Epithelial cell of esophagus (primary cell): Measurements from ENCODE around the gene KLHDC8A.

Experiments
- DNase-seq: peaks from one replicate; pipeline ENCODE4 v3.0.0; 2010; ENCODE audit warnings: low read depth
- H3K4me3 ChIP-seq: 2 replicates; pipeline ENCODE4 v1.5.1; 2011; ENCODE audit warnings: mild to moderate bottlenecking, low read length, control low read depth
- CTCF ChIP-seq: IDR thresholded peaks from 2 replicates; pipeline ENCODE4 v1.5.1; 2011; ENCODE audit warnings: low read depth, mild to moderate bottlenecking, low read length, control low read depth, inconsistent platforms; ENCODE audit not compliant: insufficient read depth; ENCODE audit errors: missing control alignments

Gene KLHDC8A

GRCh38 chr1:205357567-205357966, 845 bp upstream of the KLHDC8A start:
- H3K4me3 ChIP-seq, result no peak overlapping the region
- no peak for DNase-seq
- no peak for TF ChIP-seq CTCF

- no peak overlapping the region for H3K4me3 ChIP-seq
- DNase-seq, result peak; percentile 43
Measured at GRCh38 chr1:205355075-205355453, 1.7 kb downstream of the KLHDC8A start.

GRCh38 chr1:205354259-205355074, 2.3 kb downstream of the KLHDC8A start:
- DNase-seq, result peak; percentile 75
- H3K4me3 ChIP-seq, result no peak overlapping the region
- peak; percentile 88 for TF ChIP-seq CTCF

More at GRCh38 chr1:205355075-205355453, 1.7 kb downstream of the KLHDC8A start:
- TF ChIP-seq CTCF, result no peak

GRCh38 chr1:205353612-205354011, 3.1 kb downstream of the KLHDC8A start:
- TF ChIP-seq CTCF, result no peak
- no peak overlapping the region for H3K4me3 ChIP-seq
- no peak for DNase-seq

GRCh38 chr1:205353191-205353590, 3.5 kb downstream of the KLHDC8A start:
- TF ChIP-seq CTCF, result no peak
- DNase-seq, result no peak
- no peak overlapping the region for H3K4me3 ChIP-seq

- H3K4me3 ChIP-seq, result no peak overlapping the region
- no peak for TF ChIP-seq CTCF
- peak; percentile 76 for DNase-seq
Measured at GRCh38 chr1:205351984-205352713, 4.6 kb downstream of the KLHDC8A start.
